ENCODE results near the gene SECTM1.
"Not testable (repeated sequence)": the region's sequence is repeated elsewhere in the genome, so short reads cannot be mapped to it uniquely, and the experiment has no call there.

SECTM1 gene

GRCh38 chr17:82333279-82334171, at the start of gene SECTM1:
SECTM1 (minus strand) TSS chr17:82333766; CDS start chr17:82327240, 6,526 bp downstream.
- peak; percentile 52 for DNase-seq

- no peak for DNase-seq
Measured at GRCh38 chr17:82382933-82383255, 49.3 kb upstream of the SECTM1 start.

- DNase-seq, result not testable (repeated sequence)
Measured at GRCh38 chr17:82382220-82382932, 48.8 kb upstream of the SECTM1 start.

- not testable (repeated sequence) for DNase-seq
Measured at GRCh38 chr17:82381703-82382009, 48.1 kb upstream of the SECTM1 start.

GRCh38 chr17:82380860-82381702, 47.5 kb upstream of the SECTM1 start:
- no peak for DNase-seq

- DNase-seq, result no peak
Measured at GRCh38 chr17:82378741-82379021, 45.1 kb upstream of the SECTM1 start.

DNA sequence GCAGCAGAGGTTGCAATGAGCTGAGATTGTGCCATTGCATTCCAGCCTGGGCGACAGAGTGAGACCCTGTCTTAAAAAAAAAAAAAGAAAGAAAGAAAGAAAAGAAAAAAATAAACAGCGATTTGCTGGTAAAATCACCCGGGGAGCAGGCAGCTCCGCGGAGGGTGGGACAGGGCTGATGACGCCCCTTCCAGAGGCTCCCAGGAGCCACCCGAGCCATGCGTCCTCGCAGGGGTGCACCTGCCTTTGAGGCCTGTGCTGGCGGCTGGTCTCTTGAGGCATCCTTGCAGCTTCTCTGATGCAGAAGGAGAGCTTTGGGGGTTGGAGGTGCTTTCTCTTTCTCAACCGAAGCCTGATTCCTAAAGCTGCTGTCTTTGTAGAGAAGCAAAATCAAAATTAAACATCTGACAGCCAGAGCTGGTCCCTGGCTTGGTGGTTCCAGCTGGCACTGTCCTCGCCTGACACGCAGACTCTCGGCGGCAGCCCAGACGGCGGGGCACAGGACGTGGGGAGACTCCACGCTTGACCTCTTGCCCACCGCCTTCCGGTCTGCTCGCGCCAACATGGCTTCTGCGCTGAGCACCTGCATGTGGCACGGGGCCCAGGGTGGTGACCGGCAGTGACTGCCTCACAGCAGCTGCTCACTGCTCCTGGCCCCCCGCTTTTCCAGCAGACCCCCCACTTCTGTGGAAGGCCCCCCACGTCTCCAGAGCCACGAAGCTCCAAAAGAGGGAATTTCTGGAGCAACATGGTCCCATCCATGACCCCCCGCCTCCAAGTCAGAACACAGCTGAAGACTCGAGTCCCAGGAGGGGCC, 44.6 kb upstream of the SECTM1 start:
- DNase-seq, result no peak

GRCh38 chr17:82377294-82377693, 43.7 kb upstream of the SECTM1 start:
- DNase-seq, result not testable (repeated sequence)

GRCh38 chr17:82376042-82376730, 42.6 kb upstream of the SECTM1 start:
- DNase-seq, result no peak

- DNase-seq, result no peak
Measured at GRCh38 chr17:82375359-82376041, 41.9 kb upstream of the SECTM1 start.

DNA sequence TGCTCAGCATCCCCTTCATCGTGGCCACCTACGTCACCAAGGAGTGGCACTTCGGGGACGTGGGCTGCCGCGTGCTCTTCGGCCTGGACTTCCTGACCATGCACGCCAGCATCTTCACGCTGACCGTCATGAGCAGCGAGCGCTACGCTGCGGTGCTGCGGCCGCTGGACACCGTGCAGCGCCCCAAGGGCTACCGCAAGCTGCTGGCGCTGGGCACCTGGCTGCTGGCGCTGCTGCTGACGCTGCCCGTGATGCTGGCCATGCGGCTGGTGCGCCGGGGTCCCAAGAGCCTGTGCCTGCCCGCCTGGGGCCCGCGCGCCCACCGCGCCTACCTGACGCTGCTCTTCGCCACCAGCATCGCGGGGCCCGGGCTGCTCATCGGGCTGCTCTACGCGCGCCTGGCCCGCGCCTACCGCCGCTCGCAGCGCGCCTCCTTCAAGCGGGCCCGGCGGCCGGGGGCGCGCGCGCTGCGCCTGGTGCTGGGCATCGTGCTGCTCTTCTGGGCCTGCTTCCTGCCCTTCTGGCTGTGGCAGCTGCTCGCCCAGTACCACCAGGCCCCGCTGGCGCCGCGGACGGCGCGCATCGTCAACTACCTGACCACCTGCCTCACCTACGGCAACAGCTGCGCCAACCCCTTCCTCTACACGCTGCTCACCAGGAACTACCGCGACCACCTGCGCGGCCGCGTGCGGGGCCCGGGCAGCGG, 41.2 kb upstream of the SECTM1 start:
- DNase-seq, result no peak

DNA sequence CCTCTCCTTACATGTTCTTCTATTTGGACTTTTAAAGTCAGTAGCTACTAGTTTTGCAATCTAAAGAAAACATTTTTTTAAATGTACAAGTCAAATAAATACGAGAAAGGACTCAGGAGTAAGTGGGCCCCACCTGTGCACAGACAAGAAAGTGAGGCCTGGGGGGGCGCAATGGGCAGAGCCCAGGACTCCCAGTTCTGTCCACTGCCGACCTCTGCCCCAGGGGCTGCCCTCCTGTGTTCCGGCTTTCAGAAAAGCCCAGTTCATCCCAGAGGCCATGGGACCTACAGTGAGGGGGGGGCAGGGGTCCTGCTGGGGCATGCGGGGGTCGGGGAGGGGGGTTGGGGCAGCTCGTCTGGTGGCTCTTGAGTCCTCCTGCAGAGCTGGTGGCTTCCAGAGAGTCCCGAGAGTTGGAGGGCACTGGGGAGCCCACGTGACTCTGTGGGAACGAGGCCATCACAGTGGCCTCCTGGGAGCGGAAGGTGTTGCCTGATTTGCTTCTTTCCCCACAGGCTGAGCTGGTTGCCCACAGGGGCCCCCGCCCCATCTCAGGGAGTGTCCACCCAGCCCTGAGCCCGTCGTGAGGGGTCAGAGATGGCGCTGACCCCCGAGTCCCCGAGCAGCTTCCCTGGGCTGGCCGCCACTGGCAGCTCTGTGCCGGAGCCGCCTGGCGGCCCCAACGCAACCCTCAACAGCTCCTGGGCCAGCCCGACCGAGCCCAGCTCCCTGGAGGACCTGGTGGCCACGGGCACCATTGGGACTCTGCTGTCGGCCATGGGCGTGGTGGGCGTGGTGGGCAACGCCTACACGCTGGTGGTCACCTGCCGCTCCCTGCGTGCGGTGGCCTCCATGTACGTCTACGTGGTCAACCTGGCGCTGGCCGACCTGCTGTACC, 40.4 kb upstream of the SECTM1 start:
- DNase-seq, result no peak

- not testable (repeated sequence) for DNase-seq
Measured at GRCh38 chr17:82373072-82373452, 39.5 kb upstream of the SECTM1 start.

- no peak for DNase-seq
Measured at GRCh38 chr17:82372249-82373071, 38.9 kb upstream of the SECTM1 start.

DNA sequence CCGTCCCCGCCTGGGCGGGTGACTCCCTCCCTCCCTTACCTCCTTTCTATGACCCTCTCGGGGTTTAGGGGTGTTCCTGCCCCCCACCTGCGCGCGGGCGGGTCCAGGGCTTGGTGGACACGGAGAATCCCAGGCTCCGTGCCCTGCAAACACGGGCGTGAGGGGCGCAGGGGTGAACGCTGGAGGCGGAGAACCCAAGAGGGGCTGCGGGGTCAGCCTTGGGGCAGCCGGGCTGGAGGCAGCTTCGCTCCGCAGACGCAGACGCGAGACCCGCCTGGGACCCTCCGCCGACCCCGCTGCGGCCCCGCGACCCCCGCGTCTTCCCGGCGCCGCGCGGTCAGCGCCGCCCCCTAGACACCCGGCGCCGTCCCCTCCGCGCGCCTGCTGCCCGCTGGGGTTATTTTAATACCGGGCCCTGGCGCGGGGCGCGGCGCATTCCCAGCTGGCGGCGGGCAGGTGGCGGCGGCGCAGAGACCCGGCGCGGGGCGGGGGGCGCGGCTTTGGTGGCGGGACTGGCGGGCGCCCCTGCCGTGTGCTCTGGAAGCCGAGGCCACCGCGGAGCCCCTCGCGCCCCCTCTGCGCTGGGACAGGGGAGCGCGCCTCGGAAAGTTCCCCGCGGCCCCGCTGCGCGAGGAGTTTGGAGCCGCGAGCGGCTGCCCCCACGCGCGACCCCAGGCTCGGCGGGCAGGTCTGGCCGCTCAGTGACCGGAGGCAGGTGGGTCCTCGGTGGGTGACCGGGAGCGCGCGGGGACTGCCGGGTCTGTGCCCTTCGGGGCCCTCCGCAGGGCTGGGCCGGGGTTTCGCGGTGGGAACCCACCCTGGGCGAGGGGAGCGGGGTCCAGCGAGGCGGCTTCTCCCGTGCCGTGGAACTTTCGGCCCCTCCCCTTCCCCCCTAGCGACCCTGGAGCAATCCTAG, 38.0 kb upstream of the SECTM1 start, which contains the start of gene UTS2R:
UTS2R (plus strand) TSS at position 433 of the 916 bp plus-strand sequence. CDS start 2,560 bp downstream, outside the sequence.
- no peak for DNase-seq

DNA sequence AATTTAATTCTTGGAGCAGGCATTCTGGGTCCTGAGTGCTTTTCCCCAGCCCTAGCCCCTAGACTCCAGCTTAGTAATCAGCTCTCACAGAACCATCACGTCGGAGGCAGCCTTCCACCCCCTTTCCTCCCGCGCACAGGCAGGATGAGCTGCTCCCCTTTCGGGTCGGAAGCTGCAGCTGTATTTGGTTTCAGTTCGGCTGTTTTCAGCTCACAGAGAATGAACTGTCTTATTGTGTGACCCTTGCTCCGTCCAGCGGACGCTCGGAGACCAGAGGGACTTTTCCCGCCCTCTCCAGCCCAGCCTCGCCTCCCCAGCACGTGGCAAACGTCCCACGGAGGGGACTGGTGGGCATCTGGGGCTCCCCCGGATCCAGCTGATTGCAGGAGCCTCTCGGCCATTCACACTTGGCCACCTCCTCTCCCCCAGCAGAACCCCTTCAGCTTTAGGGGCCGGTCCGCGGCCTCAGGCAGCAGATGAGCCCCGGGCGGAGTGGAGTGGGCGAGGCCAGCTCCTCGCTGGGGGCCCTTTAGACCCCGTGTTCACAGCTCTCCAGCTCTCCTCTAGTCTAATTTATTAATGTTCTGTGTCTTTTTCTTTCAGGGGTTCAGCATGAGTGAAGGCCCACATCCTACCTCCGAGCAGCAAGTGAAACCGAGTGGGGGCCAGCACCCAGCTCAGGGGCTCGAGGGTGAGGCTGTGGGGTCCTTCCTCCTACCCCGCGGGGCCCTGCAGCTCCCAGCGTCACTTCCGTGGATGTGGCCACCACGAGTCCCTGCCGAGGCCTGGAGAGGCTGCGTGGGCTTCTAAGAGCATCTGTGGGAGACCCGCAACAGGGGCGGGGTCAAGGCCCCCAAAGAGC, 37.1 kb upstream of the SECTM1 start:
- peak; percentile 57 for DNase-seq

GRCh38 chr17:82369211-82369610, 35.6 kb upstream of the SECTM1 start:
- DNase-seq, result no peak

Data from stimulated activated CD4-positive, alpha-beta T cell treated with anti-CD3 and anti-CD28 coated beads, Interleukin-15, amount 100 ng/mL, for 24 hours (primary cell).